GM21528 (cell line): Measurements from ENCODE around the gene NANOS1.
A peak's percentile ranks its signal among the peaks of the same experiment; 100 is the strongest.

Experiments
- ATAC-seq: cut with Tn5 transposase; IDR thresholded peaks from one replicate; pipeline ENCODE4 v1.9.1; 2021; ENCODE audit warnings: mild to moderate bottlenecking, moderate library complexity; ENCODE audit not compliant: unreplicated experiment, low FRiP score

Gene NANOS1

DNA sequence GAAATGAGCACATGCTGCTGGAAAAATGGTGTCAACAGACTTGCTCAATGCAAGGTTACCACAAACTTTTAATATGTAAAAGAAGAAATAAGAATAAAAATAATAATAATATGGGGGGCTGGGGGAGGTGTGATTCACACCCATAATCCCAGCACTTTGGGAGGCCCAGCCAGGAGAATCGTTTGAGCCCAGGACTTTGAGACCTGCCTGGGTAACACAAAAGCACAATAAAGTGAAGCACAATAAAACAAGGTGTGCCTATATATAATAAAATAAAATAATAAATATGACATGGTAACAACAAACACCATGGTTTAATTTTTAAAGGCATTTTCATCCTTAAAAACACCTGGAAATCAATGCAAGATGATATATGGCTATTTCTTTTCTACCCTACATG, 26.0 kb downstream of the NANOS1 start:
- no peak for ATAC-seq

- ATAC-seq = no peak
Observed at GRCh38 chr10:119058010-119058409, 28.5 kb downstream of the NANOS1 start.

DNA sequence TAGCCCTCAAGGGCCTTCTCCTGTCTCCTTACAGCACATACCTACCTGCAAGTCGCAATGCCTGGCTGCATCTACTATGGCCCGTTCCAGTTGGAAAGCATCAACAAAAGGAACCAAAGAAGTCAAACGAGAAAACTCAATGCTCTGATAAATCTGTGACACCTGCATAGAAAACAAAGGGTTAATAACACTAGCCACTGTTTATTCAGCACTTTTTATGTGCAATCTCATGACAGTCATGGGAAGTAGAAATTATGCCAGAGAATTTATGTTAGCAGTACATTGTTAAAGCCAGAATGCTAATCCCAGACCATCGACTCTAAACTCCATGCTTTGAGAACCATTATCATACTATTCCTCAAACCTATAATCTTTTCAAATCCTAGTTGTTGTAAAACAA, 30.0 kb downstream of the NANOS1 start:
- no peak for ATAC-seq

DNA sequence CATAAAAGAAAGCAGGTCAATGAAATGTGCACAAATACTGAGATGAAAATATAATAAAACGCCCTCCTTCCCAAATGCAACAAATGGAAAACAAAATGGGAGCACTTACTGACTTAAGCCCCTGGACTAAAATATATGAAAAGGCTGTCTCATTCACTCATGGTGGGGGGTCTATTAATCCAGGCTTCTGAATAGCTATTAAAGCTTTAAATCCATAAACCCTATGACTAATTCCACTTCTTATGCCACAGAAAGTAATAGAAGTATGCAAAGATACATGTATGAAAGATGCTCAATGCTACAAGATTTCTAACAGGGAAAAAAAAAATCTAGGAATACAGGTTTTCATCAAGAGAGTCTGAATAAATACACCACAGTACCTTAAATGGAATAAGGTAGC, 30.6 kb downstream of the NANOS1 start:
- no peak for ATAC-seq

DNA sequence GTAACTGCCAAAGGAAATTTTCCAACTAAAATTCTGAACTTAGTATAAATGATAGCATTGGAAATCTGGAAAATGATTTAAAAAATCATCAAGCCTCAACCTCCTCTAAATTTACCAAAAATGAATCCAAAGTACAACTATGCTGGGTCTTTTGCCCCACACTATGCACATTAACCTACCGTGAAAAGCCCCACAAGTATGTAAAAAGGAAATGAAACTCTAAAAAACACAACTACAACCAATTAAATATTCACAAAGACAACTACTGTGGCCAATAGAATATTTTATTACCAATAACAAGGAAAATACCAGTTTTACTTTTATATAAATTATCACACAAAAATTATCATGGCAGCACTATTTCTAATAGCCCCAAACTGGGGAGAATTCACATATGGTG, 31.8 kb downstream of the NANOS1 start:
- ATAC-seq = no peak

DNA sequence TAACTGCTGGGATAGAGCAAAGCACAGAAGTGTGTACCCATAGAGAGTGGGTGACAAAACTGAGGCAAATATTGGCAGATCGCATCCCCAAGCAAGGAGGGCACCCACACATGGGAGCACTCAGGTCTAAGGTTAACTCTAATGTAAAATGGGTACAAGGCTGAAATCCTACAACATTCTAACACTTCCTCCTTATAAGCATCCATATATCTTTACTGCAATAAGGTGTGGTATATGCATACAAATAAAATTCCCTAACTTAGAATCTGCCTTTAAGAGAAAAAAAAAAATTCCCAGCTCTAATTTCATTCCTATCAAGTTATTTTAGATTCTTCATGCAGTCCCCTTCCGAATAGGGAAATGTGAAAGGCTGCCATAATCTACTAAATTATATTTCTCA, 32.4 kb downstream of the NANOS1 start:
- no peak for ATAC-seq

DNA sequence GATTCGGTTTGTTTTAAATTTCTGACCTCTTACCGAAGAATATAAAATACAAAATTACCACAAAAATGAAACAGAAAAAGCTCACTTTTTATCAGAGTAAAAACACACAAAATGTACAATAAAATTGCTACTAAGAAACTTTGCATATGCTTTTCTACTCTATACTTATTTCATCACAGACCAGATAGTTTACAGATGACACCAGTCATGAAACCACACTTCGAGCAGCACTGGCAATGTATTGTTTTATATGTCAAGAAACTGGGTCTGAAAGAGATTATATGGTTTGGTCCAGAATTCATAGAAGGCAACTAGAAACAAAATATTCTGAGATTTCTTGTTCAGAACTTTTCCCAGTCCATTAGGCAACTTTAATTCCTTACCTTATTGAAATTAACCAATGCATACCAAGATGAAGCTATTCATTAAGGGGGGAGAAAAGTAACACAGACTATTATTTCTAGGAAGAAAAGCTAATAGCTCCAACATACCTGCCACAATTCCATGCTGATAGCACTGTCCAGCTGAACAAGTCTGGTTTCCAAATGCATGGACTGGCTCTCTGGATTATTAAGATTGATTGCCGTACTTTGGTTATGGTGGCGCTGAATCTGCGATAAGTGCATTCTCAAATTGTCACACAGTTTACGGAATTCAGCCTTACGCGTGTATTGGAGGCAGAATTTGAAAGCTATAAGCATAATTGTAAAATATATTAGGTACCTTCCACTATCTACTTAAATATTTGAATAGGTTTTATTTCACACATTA, 41.1 kb downstream of the NANOS1 start:
- ATAC-seq = no peak

GRCh38 chr10:119073584-119073983, 44.1 kb downstream of the NANOS1 start:
- no peak for ATAC-seq

- ATAC-seq = no peak
Observed at GRCh38 chr10:119078422-119079179, 49.1 kb downstream of the NANOS1 start.

GRCh38 chr10:119079599-119080520, 50.3 kb downstream of the NANOS1 start:
- ATAC-seq = peak; percentile 61

DNA sequence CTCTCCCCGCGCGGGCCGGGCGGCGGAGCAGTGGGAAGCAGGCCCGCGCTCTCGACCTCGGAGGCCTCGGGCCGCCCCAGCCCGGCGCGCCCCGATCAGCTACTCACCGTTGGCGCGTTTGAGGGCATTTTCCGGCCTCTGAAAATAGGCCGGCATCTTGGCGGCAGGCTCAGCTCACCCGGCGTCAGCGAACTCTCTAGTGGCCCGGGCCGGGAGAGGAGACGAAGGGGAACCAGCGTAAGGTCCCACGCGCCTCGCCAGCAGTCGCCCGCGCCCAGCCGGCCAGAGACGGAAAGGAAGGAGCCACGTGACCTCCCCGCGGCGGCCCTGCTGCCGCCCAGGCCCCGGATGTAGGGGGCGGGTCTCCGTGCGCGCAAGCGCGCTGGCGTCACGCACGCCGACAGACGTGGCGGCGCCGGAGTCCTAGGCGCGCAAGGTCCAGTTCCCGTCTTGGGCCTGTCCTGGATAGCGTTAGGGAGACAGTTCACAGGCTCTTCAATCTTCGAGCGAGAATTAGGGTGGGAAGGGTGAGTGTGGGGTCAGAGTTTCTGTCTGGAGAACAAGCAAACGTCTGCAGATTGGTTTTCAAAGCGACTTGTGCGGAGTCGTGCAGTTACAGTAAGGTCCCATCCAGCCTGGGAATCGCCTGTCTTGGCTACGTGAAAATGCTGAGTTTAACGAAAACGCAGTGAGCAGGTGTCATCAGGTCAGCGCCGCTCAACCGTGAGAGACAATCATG, 51.2 kb downstream of the NANOS1 start, which contains the start of gene EIF3A:
Gene EIF3A, minus strand, starts transcription at position 297 of the 739 bp plus-strand sequence. Its CDS starts 141 bp downstream, at position 156.
- peak; percentile 86 for ATAC-seq
